ENCODE measurements around the gene LHFPL3.

GRCh38 chr7:104859754-104860426 lies 531.5 kb downstream of the LHFPL3 start:
- no peak for TF ChIP-seq CTCF (IDR thresholded peaks at IDR 0.05)
- TF ChIP-seq POLR2A (IDR thresholded peaks at IDR 0.05) = no peak

All from adrenal gland (tissue), 5 donors.